HG02970 (cell line): ENCODE measurements around the gene PTPRA.

Source experiments
- ATAC-seq: cut with Tn5 transposase; IDR thresholded peaks from one replicate; pipeline ENCODE4 v1.9.1; 2021; ENCODE audit warnings: mild to moderate bottlenecking, moderate library complexity, moderate number of reproducible peaks; ENCODE audit not compliant: unreplicated experiment, low FRiP score

Gene PTPRA

DNA sequence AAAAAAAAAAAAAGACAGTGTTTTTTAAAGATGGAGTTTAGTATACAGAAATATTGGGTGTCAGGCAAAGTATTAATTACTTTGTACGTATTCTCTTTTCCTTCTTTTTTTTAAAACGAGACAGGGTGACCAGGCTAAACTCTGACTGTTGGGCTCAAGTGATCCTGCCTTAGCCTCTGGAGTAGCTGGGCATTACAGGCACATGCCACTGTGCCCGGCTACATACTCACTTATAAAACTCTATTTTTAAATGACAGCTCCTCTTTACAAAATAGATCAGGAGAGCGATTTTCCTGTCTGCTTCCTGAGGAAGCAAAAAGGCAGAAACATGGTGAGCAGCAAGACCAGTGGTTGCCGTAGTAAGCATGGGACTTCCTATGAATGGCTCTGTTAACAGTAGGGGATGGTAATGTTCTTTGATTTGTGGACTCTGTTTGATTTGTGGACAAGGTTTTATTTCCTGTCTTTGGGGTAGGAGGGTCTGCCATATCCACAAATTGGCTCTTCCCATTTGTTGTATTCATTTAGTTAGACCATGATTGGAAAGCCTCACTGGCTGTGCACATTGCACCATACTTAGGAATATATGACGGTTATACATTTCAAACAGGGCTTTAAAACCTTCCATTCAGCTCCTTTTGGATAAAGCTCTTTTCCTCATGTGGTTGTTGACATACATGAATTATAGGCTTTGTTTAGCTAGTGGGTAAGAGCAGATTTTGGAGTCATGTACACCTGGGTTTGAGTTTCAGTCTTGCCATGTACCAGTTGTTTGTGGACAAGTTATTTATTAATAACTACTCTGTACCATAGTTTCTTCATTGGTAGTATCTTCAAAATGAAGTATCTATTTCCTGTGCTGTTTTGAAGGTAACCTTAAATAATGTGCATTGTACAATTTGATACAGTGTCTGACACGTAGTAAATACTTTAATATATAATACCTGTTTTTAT, 45.1 kb downstream of the PTPRA start:
- no peak for ATAC-seq

DNA sequence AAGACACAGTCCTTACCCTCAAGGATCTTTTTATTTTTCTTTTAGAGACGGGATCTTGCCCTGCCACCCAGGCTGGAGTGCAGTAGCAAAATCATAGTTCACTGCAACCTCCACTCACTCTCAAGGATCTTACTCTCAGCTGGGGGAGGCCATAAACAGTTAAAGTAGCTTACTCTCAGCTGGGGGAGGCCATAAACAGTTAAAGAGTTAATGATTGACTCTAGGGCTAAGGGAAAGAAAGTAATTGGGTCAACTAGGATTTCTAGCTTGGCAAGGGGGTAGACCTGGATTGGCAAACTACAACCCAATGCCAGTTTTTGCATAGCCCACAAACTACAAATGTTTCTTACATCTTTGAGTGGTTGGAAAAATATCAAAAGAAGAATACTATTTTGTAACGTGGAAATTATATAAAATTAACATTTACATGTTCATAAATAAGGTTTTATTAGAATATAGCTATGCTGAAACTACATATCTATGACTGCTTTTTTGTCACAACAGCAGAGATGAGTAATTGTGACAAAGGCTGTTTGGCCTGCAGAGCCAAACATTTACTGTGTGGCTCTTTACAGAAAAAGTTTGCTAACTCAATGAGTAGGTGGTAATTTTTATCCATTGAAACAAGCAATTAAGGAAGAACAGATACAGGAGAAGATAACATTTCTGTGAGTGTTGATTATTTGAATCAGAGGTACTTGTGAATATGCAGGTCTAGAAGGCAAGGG, 46.4 kb downstream of the PTPRA start:
- no peak for ATAC-seq

DNA sequence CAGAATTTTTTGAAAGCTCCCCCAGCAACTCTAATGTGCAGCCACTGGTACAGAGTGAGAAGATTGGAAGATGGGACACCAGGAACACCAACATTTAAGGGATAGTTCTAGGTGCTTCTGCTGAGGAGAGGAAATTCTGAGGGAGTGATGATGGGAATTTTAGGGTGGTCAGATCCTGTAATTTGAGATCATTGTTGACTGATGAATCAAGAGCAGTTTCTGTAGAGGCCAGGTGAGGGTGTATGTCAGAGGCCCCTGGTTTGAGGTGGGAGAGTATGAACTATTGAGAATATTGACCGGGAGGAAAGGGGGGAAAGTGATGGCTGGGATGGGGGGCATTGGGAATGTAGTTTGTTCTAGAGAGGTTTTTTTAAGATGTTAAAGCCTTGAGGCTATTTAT, 47.2 kb downstream of the PTPRA start:
- no peak for ATAC-seq

DNA sequence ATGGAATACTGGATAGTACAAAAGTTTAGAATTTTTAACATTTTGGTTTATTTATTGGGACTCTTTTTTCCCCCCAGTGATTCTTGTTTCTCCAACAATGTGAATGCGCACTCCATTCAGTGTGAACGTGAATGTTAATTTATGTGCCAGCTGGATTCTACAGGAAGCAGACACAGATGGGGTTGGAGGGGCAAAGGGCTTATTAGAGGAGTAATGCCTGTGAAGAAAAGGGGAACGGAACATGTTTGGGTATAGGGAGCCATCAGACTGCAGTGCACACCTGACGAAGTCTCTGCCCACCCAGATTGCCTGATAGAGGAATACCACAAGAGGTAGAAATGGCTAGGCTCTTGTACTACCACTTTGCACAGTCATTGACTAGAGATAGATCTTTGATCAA, 48.2 kb downstream of the PTPRA start:
- ATAC-seq: no peak

DNA sequence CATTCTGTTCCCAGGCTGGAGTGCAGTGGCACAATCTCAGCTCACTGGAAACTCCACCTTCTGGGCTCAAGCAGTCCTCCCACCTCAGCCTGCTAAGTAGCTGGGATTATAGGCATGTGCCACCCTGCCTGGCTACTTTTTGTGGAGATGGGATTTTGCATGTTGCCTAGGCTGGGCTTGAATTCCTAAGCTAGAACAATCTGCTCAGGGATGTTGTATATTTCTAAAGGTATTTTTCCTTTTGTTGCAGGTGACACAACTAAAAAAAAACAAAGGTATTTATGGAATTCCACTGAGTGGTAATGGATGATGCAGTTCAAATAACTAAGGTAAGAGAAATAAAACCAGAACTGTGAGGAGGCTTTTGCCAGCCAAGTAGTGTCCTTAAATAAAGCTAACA, 49.7 kb downstream of the PTPRA start:
- no peak for ATAC-seq

DNA sequence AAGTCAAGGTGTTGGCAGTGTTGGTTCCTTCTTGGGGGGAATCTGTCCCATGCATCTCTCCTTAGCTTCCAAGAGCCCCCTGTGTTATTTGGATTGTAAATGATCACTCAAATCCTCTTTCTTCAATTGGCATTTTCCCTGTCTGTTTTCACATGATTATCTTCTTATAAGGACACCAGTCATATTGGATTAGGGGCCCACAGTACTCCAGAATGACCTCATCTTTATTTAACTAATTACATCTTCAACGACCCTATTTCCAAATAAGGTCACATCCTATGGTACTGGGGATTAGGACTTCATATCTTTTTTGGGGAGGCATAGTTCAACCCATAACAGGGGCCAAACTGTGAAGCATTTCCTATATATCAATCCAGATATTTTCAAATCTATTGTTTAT, 57.3 kb downstream of the PTPRA start:
- no peak for ATAC-seq

DNA sequence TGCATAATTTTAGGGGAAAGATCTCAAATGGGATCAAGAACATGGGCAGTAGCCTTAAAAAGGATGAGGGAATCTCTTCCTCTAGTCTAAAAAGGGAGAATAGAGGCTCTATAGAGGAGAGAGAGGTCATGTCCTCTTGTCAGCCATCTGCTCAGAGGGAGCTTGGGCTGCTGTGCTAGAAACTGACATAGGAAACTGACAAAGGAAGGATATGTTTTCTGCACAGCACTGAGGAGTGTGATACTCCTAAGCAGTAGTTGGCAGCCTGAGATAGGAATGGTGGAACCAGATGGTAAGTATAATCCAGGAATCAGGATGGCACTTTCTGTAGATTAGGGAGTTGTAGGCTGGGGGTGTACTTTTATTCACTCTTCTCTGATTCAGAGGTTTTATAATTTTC, 59.2 kb downstream of the PTPRA start:
- ATAC-seq: no peak

DNA sequence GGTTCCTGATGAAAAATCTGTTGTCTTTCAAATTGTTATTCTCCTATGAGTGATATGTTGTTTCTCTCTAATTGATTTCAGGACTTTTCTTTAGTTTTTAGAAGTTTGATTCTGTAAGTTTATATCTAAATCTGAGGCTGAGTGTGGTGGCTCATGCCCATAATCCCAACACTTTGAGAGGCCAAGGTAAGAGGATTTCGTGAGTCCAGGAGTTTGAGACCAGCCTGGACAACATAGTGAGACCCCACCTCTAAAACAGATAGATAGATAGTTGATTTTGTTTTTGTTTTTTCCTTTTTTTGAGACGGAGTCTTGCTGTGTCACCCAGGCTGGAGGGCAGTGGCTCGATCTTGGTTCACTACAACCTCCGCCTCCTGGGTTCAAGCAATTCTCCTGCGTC, 64.6 kb downstream of the PTPRA start:
- ATAC-seq: no peak

DNA sequence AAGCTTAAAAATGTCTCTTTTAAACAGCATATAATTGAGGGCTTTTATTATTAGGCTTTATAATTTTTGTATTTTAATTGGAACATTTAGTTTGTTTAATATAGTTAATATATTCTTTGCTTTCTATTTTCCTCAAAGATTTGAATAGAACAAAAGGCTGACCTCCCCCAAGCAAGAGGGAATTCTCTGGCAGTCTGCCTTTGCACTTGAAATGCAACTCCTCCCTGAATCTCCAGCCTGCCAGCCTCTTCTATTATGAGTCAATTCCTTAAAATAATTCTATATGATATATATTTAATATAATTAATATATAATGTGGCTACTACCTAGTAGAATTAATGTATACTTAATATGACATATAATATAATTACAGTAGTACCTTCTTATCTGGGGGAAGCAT, 69.2 kb downstream of the PTPRA start:
- no peak for ATAC-seq

DNA sequence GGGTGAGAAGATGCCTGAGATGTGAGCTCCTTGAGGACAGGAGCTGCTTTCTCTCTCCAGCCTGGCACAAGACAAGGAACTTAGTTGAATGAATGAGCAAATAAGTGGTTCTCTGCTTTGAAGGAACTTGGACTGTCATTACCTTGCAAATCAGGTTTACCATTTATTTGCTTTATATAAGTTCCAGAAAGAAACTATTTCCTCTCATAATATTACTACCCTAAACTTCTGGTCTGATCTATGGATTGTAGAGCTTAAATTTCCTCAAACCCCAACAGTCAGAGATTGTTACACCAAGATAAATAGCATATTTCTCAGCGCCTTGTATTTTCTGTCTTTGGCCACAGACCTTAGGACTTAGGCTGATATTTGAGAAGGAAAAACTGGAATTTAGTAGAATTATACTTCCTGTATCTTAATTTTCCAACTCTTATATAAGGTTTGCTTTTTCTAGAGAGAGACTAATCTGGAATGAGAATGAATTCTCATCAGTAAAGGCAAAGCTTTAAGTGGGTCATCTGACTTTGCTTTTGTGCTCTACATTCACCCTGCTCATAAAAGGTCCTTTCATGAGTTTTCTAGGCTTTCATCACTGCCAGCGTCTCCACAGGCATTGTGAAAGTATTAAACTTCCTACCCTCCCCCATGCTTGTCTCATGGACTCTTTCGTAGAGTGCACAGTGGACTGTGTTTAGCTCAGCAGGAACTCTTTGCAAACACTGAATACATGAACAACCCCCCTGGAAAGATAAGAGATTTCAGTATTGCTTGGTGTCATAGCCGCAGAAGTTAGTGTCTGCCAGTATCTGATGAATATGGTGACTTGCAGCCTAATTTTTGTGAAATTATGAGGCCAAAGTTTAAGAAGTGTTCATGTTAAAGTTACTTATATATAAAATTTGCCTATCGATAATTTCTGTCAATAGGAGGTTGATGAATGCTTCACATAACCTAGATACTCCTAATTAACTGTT, 74.0 kb downstream of the PTPRA start:
- no peak for ATAC-seq

DNA sequence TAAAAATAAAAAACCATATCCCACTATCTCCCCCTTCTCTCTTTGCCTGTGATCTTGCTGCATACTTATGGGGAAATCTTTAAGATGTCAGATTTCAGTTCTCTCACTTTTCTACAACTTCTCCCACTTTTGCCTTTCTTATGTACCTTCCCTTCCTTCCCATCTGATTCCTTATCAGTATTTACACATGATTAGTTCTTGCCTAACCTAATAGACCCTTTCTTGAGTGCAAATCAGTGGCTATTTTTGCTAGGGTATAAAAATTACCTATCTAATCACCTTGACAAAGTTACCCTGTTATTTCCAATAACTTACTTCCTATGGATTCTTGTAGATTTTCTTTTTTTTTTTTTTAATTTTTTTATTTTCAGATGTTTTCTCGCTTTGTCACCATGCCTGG, 75.7 kb downstream of the PTPRA start:
- no peak for ATAC-seq

DNA sequence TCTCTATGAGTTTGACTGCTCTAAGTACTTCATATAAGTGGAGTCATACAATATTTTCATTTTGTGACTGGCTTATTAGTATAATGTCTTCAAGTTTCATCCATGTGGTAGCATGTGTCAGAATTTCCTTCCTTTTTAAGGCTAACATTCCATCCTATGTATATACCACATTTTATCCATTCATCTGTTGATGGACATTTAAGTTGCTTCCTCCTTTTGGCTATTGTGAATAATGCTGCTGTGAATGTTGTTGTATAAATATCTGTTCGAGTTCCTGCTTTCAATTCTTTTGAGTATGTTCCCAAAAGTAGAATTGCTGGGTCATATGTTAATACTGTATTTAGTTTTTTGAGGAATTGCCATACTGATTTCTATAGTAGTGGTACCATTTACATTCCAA, 79.5 kb downstream of the PTPRA start:
- no peak for ATAC-seq

DNA sequence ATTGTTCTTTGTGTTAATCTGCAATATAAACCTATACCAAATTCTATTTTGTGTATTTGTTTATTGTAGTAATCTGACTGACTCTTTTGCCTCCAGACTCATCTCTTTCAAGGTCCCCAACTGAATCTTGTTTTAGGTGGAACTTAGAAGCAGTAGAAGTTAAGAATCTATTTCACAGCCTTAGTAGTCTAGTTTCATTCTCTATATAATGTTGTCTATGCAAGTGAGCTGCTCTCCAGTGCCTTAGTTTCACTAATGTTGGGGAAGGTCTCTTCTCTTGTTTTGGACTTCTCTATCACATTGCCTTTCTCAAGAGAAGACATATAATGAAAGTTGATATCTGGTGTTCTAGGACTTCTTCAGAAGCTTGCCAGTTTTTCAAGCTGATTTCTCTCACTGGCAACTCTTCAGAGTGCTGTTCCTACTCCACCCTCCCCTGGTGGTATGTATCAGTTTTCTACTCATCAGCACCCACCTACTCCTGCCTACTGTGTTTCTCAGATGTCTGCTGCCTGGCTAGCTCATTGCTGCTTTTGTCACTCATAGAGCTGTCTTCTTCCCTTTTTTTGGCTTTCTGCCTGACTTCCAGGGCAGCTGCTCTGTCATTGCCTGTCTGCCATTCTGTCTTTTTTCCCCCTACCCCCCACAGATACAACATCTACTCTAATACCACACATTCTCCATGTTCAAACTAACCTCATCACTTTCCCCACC, 82.1 kb downstream of the PTPRA start:
- ATAC-seq: no peak

DNA sequence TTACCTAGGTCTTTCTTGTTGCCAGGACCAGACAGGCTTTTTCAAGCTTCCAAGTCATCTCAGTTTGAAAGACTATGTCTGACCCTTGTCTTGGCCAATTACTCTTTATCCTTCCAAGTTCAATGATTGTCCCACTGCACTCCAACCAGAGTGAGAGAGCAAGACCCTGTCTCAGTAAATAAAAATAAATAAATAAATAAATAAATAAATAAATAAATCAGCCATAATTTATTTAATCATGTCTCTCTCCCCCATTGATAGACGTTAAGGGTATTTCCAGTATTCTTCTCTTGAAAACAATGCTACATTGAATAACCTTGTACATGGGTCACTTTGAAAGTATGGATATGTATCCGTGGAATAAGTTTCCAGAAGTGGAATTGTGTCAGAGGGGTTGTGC, 83.2 kb downstream of the PTPRA start:
- no peak for ATAC-seq

DNA sequence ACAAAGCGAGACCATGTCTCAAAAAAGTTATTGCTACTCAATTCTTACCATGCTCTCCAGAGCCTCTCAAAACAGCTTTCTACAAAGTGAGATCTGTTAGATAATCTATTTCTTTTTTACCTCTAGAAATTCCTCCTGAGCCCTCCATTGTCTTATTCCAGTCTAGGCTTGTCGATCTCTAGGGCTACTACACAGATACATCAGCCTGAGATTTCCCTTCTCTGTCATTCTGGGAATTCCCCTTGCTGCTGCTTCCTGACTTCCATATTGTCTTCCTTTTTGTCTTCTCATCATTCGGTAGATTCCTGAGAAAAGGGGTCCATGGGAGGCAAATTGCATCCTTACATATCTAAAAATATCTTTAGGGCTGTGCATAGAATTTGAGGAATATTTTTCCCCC, 94.6 kb downstream of the PTPRA start:
- ATAC-seq: no peak

DNA sequence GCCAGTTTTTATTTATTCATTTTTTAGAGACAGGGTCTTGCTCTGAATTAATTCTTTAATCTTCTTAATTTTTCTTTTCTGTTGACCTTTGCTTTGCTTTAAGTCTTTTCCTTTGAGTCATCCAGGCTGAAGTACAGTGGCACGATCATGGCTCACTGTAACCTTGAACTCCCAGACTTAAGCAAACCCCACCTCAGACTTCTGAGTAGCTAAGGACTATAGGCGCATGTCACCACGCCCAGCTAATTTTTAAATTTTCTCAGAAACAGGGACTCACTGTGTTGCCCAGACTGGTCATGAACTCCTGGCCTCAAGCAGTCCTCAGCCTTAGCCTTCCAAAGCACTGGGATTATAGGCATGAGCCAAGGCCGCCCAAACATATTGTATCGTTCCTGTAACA, 98.8 kb downstream of the PTPRA start:
- ATAC-seq: no peak

DNA sequence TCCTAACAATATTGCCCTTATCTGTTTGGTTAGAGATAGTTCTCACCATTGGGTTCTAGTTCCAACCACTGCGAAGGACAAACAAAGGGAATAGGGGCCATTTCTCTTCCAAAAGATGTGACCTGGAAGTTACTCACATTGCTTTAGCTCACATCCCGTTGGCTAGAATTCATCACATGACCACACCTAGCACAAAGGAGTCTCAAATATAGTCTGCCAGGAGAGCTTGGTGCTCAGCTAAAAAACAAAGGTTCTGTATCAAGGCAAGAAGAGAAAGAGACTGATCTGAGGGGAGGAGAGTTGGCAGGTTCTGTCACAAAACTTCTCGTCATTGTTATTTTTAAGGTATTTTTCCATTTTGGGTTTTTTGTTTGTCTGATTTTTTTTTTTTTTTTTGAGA, 100.3 kb downstream of the PTPRA start:
- no peak for ATAC-seq

DNA sequence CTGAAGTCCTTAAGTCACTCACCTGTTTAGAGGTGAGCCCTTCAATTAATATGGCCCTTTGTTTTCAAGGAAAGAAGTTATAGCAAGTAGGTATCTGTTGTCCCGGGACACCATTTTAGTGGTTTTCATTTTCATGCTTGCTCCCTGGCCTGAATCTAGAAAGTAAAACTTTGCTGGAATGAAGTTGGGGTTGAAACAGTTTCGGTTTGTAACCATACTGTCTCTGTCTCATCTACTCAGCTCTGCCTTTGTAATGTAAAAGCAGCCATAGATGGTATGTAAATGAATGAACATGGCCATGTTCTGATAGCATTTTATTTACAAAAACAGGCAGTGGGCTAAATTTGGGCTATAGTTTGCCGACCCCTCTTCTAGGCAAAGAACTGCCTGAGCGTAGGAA, 105.2 kb downstream of the PTPRA start:
- ATAC-seq: no peak

DNA sequence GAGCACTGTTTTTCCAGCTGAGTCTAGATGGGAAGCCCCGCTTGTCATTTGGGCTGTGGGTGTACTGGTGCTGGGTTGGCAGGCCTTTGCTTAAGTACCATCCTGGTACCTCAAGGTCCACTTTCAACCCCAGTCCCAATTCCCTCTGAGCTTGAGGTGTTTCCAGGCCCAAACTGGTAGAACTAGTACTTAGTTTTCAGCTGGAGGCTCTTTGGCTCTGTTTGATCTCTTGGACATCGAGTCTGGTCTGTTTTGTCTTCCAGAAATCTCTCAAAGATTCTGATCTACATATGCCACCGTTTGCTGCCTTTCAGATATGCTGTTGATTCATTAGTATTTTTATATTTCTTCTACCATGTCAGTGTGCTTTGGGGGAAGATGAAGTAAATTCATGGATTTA, 108.4 kb downstream of the PTPRA start:
- ATAC-seq: no peak

DNA sequence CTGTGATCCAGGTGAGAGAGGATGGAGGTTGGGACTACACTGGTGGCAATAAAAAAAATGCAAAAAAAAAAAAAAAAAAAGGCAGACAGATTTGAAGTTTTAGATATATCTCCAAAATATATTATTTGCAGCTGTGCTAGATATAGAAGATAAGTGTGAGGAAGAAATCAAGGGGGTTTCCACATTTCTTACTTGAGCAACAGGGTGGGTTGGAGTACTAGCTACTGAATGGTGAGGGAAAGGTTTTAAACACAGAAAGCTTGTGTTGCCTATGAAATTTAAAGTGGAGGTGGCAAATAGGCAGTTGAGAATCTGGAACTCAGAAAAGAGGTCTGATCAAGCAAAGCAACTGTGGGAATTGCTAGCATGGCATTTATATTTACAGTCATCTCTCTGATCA, 110.2 kb downstream of the PTPRA start:
- ATAC-seq: no peak
